Esophagus squamous epithelium (tissue), 5 donors: ENCODE data around the gene MORC4. TPM values are rescaled to one million over a fixed set of nuclear protein-coding genes. Genes with fewer than 3 reads are reported as not detected.

Source experiments
- DNase-seq: peaks from one replicate; lab custom pipeline; 2025; lab: John Stamatoyannopoulos, UW
- H3K27ac ChIP-seq, 4 donors: fragments of 200-600 bp; sonication (generic); one replicate each; pipeline ENCODE4 v1.5.1; 2016 to 2019; ENCODE audit warnings: mild to moderate bottlenecking in 1 of 4
- H3K27me3 ChIP-seq, 4 donors: fragments of 200-600 bp; sonication (generic); 1 replicate in 3 of 4; 2 replicates in 1 of 4; pipeline versions ENCODE4 v1.5.1 to v1.6.0; 2017 to 2021; ENCODE audit warnings: antibody characterized with exemption in 1 of 4
- H3K36me3 ChIP-seq, 3 donors: fragments of 200-600 bp; sonication (generic); one replicate each; pipeline ENCODE4 v1.5.1; 2016 to 2019
- H3K4me1 ChIP-seq, 3 donors: fragments of 200-600 bp; sonication (generic); one replicate each; pipeline ENCODE4 v1.5.1; 2017 to 2019
- H3K4me3 ChIP-seq, 4 donors: fragments of 200-600 bp; sonication (generic); 1 replicate in 3 of 4; 2 replicates in 1 of 4; pipeline ENCODE4 v1.5.1; 2016 to 2019; ENCODE audit warnings: mild to moderate bottlenecking in 2 of 4, moderate library complexity in 1 of 4
- H3K9me3 ChIP-seq, 3 donors: fragments of 200-600 bp; sonication (generic); one replicate each; pipeline ENCODE4 v1.5.1; 2016 to 2019
- CTCF ChIP-seq, 6 experiments: fragments of 450-650 bp in 4 of 6; fragments of 200-600 bp in 2 of 6; sonication (generic) in 2 of 6; IDR thresholded peaks; one replicate each; pipeline ENCODE4 v1.5.1; 2016 to 2019; ENCODE audit warnings: antibody characterized with exemption in 6 of 6, mild to moderate bottlenecking in 4 of 6, moderate library complexity in 4 of 6
- POLR2A ChIP-seq, 4 donors: fragments of 450-650 bp; IDR thresholded peaks; one replicate each; pipeline ENCODE4 v1.6.1; 2017; ENCODE audit warnings: antibody characterized with exemption in 4 of 4, mild to moderate bottlenecking in 4 of 4, moderate library complexity in 3 of 4
- WGBS, 2 donors: methylation state at CpG; one replicate each; pipeline ENCODE4 v1.1.5; 2018; 5-methylcytosine and 5-hydroxymethylcytosine counted together
- intact Hi-C: fragments of 100-400 bp; cut with DNase I; formaldehyde crosslinking; loops from one replicate; pipeline ENCODE4 v1.15.0; 2022
- total RNA-seq, 4 donors: library from RNA; depleted of rRNA; stranded (reverse); fragments of >200 nt; gene quantifications; one replicate each; pipeline ENCODE4 v1.1.0, GENCODE V29; 2016
- donor health status: DM: yes; HTN: yes; CAD: no.

Gene MORC4
- total RNA-seq, 4 donors from 2014 or later = 12.5 to 22.6 (median 17.2) TPM

- intact Hi-C loops = no loop called here
- H3K36me3 ChIP-seq = no peaks in the 10 kb centered on the region
- 89% methylated on average over 2 of the region's 2 CpGs; no CpG with 5 or more reads in 1 of the 2 donors for WGBS, 2 donors
- H3K4me3 ChIP-seq = no peak overlapping the region
- H3K4me1 ChIP-seq = peaks cover 0 to 5% (median 0%) of the 10 kb centered on the region in 3 donors
- H3K27ac ChIP-seq = no peak overlapping the region
- no peaks in the 10 kb centered on the region for H3K9me3 ChIP-seq
- no peaks in the 10 kb centered on the region for H3K27me3 ChIP-seq
- DNase-seq = no peak
- TF ChIP-seq CTCF (IDR thresholded peaks at IDR 0.05) (no peak), POLR2A (IDR thresholded peaks at IDR 0.05) (no peak)
Measured at GRCh38 chrX:106921637-106922036, 78.4 kb downstream of the MORC4 start.

DNA sequence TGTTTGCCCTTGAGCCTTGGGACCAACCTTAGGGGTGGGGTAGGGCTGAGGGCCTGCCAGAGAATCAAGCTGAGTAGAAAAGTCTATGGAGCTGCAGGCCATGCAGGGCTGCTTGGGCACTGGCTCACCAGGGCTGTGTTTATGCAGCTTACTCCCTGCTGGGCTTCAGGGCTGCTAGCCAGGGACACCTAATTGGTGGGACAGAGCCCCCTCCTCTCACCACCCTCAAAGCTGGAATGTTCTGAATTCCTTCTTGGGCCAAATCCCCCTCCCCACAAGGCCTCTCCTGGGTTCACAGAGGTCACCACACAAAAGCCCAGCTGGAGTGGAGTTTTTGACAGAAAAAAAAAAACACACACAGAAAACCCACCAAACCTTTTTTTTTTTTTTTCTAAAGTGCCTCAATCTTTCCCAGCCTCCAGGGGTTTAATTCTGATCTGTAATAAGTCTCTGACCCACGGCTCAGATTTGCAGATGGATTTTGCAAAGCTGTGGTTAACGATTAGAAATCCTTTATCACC, 80.0 kb downstream of the MORC4 start, which contains the start of gene CLDN2:
Gene CLDN2 (plus strand): TSS at position 471 of the 521 bp plus-strand sequence. CDS start 7,827 bp downstream, outside the sequence.
- H3K36me3 ChIP-seq = no peaks in the 10 kb centered on the region
- H3K4me3 ChIP-seq = no peak within 1 kb of the TSS
- peaks cover 0 to 5% (median 0%) of the 10 kb centered on the region in 3 donors for H3K4me1 ChIP-seq
- H3K27me3 ChIP-seq = no peaks in the 10 kb centered on the region
- TF ChIP-seq CTCF (IDR thresholded peaks at IDR 0.05) = no peak
- TF ChIP-seq POLR2A (IDR thresholded peaks at IDR 0.05) = no peak
- intact Hi-C loops = no loop called here
- no peaks in the 10 kb centered on the region for H3K9me3 ChIP-seq
- no peak within 1 kb of the TSS for H3K27ac ChIP-seq
- DNase-seq = no peak
- WGBS, 2 donors = 61 to 68% methylated on average over 2 of the region's 2 CpGs

DNA sequence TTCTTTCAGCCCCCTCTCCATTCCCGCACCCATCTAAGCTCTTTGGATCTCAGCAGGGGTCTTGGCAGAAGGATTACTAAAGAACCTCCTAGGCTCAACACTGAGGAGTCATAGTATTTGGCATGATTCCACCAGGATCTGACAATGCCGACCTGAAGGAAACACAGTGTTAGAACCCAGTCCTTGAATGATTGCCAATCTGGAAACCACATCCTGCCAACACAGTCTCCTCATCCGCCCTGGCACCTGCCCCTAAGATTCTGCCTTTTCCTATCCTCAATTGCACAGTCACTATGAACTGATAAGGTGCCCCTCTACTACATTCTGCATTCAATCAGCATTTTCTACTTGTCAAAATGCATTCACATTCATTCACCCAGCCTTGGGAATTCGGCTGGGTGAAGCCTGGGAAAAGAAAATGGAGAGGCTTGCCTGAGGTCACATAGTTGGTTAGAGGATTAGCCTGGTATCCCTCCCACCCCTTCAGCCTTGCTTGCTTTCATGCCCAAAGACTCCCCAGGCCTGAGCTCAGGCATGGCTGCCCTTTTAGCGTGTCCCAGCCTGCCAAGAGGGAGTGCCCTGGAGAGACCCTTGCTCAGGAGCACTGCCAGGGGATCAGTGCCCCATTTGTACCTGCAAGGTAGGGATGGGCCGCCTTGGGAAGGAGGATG, 82.0 kb downstream of the MORC4 start:
- Histone ChIP-seq H3K9me3 (no peaks in the 10 kb centered on the region), H3K27ac (no peak overlapping the region), H3K4me1 (peaks cover 0 to 5% (median 0%) of the 10 kb centered on the region in 3 donors), H3K36me3 (no peaks in the 10 kb centered on the region), H3K27me3 (no peaks in the 10 kb centered on the region), H3K4me3 (no peak overlapping the region)
- DNase-seq = no peak
- TF ChIP-seq POLR2A (IDR thresholded peaks at IDR 0.05) (no peak), CTCF (IDR thresholded peaks at IDR 0.05) (no peak)
- 24 to 33% methylated on average over 4 to 6 of the region's 6 CpGs for WGBS, 2 donors
- intact Hi-C loops = no loop called here

DNA sequence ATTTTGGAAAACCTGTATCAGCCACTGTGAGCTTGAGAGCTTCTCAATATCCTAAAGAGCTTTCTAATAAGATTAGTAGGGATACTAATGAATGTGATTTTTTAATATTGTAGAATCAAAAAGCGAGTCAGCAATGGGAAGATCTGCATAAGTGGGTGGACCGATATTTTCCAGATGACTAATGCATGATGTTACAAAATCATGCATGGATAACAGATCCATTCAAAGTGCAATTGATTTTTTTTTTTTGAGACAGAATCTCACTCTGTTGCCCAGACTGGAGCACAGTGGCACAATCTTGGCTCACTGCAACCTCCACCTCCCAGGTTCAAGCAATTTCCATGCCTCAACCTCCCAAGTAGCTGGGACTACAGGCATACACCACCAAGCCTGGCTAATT, 87.1 kb downstream of the MORC4 start:
- no peak for TF ChIP-seq CTCF (IDR thresholded peaks at IDR 0.05)
- no peak overlapping the region for H3K4me3 ChIP-seq
- intact Hi-C loops = no loop called here
- DNase-seq = no peak
- no peak overlapping the region for H3K27ac ChIP-seq
- H3K4me1 ChIP-seq = no peaks in the 10 kb centered on the region
- H3K9me3 ChIP-seq = no peaks in the 10 kb centered on the region
- 22 to 34% methylated on average over 2 of the region's 2 CpGs for WGBS, 2 donors
- no peaks in the 10 kb centered on the region for H3K27me3 ChIP-seq
- no peaks in the 10 kb centered on the region for H3K36me3 ChIP-seq

DNA sequence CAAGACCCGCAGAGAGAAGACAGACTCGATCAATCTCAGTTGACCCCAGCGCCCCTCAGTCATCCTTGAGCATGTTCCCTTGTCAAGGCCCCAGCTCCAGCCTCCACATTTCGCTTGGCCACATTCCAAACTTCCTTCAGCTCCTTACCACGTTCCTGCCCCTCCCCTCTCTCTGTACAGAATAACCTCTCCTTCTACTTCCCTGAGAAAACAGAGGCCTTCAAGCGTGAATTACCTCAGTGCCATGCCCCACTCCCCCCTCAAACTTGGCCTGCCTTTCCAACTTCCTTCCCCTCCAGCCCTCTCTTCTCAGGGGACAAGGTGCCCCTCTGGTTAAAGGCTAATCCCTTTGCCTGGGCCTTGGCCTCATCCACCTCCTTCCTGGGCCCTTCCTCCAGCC, 93.7 kb downstream of the MORC4 start:
- no peaks in the 10 kb centered on the region for H3K4me1 ChIP-seq
- H3K9me3 ChIP-seq = no peaks in the 10 kb centered on the region
- peaks cover 0 to 4% (median 0%) of the 10 kb centered on the region in 4 donors for H3K27me3 ChIP-seq
- no peaks in the 10 kb centered on the region for H3K36me3 ChIP-seq
- intact Hi-C loops = no loop called here
- no peak overlapping the region for H3K27ac ChIP-seq
- no peak for DNase-seq
- H3K4me3 ChIP-seq = no peak overlapping the region
- WGBS, 2 donors = 20 to 48% methylated on average over 2 to 6 of the region's 6 CpGs
- no peak for TF ChIP-seq POLR2A (IDR thresholded peaks at IDR 0.05)
- TF ChIP-seq CTCF (IDR thresholded peaks at IDR 0.05) = no peak
